DMS153 treated with DMSO at 0.1 percent for 48 hours (cell line): ENCODE data around the gene RBM34.

ENCODE experiments used
- DNase-seq: peaks from one replicate; lab custom pipeline; 2025; ENCODE audit not compliant: unreplicated experiment; lab: John Stamatoyannopoulos, UW

Gene RBM34

DNA sequence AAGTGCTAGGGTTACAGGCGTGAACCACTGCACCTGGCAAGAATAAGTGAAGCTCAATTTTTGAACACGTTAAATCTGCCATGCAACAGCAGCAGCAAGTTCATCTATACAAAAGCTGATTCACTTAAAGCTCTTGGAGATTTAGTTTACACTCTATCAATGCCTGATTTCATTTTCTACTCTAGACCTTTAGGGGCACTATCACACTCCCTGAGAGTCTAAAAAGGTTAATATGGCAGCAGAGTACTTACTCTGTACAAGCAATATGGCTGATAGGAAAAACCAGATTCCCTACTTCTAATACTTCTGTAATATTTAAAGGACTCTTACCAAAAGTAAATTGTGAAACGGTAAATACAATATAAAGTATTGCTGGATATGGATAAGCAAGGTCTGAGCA is 4.8 kb downstream of the RBM34 start:
- DNase-seq: no peak

DNA sequence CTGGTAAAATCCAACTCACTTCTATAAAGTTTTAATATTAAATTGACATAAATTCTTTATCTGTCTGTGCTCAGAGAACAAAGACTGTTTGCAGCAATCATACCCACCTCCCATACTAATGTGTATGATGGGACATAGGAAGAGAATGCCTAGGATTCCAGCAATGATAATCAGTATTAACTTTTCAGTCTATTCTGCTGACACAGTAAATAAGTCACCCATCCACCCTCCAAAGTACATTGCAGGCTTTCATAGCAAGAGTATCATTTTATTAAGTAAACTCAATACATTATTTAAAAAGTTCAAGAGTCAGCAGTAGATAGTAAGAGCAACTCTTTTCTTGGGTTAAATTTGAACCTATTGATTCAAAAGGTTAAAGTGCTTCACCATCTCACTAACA is 8.8 kb downstream of the RBM34 start:
- DNase-seq: no peak

GRCh38 chr1:235151033-235151432 is 10.0 kb downstream of the RBM34 start:
- no peak for DNase-seq

- no peak for DNase-seq
Measured at GRCh38 chr1:235149824-235150223, 11.2 kb downstream of the RBM34 start.

DNA sequence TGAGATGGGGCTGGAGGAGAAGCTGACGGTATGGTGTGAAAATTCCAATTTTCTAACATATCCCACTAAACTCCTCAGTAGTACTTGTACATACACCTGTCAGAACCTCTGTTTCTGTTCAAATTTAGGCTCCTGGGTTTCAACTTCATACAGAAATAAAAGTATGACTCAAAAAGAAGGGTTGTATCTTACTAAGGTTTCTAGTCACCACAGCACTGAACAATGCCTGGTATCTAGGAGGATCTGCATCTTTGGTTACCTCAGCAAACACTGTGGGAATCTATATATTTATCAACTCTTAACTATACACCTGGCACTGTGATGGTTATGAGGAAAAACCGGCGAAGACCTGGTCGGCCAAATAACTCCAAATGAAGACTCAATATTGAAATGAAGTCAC is 13.8 kb downstream of the RBM34 start:
- DNase-seq: no peak

- DNase-seq: no peak
Measured at GRCh38 chr1:235145639-235146038, 15.4 kb downstream of the RBM34 start.

- DNase-seq: no peak
Measured at GRCh38 chr1:235142991-235143390, 18.1 kb downstream of the RBM34 start.

GRCh38 chr1:235139315-235139714 is 21.7 kb downstream of the RBM34 start:
- DNase-seq: no peak

GRCh38 chr1:235138821-235139220 is 22.2 kb downstream of the RBM34 start:
- DNase-seq: no peak

DNA sequence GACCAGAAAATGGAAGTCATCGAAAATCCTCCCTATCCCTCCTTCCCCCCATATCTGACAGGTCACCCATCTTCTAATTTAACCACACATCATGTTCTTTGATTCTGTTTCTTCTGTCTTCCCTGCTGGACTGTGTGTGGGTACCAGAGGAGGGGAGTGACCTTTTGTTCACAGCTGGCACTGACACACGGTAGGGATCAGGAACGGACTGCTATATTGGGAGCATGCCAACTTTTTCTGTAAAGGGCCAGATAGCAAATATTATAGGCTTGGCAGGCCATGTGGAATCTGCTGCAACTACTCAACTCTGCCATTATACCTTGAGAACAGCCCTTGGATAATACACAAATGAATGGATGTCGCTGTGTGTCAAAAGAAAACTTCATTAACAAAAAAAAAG is 24.9 kb downstream of the RBM34 start:
- no peak for DNase-seq

DNA sequence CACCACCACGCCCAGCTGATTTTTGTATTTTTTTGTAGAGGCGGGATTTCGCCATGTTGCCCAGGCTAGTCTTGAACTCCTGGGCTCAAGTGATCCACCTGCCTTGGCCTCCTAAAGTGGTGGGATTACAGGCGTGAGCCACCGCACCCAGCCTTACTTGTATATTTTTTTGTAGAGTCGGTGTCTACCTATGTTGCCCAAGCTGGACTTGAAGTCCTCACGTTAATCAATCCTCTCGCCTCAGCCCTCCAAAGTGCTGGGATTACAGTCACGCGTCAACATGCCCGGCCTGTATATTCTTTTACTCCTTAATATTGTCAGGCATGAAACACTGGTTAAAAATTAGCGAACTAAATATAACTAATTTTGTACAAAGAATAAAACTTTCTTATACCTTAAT is 26.9 kb downstream of the RBM34 start:
- DNase-seq: no peak

GRCh38 chr1:235133086-235133485 is 28.0 kb downstream of the RBM34 start:
- no peak for DNase-seq

- DNase-seq: no peak
Measured at GRCh38 chr1:235131961-235132360, 29.1 kb downstream of the RBM34 start.

- DNase-seq: no peak
Measured at GRCh38 chr1:235130766-235131270, 30.2 kb downstream of the RBM34 start.

DNA sequence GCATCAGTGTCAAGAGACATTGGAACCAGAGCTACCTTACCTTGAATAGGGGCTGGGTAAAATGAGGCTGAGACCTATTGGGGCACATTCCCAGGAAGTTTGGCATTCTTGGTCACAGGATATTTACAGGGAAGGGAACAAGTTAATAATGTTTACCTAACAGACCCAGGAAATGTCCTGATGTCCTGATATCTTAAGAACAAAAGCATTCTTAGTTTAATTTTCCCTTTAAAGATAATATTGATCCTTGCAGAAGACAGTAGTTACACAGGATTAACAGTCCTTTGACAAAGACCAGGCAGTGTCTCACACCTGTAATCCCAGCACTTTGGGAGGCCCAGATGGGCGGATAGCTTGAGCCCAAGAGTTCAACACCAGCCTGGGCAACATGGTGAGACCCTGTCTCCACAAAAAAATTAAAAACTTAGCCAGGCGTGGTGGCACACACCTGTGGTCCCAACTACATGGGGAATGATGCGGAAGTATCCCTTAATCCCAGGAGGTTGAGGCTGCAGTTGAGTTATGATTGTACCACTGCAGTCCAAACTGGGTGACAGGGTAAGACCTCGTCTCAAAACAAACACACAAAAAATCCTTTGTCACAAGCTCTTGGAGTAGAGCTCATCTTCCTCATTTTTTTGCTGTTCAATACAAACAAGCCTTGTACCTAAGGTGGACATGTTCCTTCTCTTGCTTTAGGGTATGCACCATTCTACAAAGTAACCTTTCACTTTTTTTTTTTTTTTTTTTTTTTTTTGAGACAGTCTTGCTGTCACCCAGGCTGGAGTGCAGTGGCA is 31.1 kb downstream of the RBM34 start:
- DNase-seq: no peak

DNA sequence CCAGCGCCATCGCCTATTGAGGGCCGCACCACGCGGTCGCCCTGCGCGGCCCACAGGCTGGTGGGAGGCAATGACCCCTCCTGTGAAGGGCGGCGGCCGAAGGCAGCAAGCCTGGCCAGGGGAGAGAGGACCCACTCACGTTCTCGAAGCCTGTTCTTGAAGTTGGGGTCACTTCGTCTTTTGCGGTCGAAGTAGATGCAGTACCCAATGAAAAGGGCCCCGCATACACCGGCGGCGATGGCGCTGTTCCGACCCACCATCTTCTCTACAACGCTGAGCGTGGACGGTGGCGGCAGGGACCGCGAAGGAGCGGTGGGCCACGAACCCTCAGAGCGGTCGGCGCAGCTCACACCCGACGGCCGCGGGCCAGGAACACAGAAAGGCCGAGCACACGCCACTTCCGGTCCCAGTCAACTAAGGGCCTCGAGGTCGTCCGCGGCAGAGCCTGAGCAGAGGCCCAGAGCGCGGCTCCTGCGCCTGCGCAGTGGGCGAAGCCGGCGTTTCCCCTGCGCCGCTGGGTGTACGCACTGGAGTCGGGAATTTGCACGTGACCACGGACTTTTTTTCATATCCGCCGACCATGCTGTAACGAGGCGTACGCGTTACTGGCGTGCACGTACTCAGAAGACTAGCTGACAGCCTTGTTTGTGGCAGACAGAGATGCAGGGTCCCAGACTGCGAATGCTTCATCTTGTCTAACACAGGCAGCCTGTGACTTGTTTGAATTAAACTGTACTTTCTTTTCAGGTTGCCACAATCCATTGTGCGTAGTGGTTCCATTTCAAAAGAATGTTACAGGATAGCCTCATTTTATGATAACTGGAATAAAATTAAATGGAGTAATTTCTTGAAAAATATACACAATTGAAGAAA is 32.4 kb downstream of the RBM34 start, which contains the start of gene TOMM20:
TSS of gene TOMM20 (minus strand) at position 382 of the 873 bp plus-strand sequence. CDS start at position 260, 122 bp downstream.
- peak; percentile 55 for DNase-seq

DNA sequence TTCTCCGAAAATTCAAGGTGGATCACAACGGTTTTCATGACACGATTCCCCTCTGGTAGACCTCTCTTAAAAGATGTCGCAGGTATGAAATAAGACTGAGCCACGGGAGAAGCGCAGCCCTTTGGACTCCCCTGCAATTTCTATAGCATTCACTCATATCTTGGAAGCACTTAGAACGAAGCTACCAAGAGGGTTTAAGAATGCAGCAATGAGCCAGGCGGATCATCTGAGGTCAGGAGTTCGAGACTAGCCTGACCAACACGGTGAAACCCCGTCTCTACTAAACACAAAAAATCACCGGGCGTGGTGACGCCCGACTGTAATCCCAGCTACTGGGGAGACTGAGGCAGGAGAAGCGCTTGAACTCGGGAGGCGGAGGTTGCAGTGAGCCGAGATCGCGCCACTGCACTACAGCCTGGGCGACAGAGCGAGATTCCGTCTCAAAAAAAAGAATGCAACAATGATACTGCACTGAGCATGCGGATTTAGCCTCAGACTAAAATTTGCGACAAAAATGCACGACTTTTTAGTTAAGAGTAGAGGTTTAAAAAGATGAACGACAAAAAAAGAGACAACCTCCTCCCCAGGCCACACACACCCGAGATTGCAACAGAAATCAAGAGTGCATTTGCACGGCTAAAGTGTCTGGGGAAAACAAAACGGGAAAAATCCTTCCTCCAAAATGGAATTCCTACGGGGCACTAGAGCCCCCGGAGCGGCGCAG is 33.2 kb downstream of the RBM34 start:
- DNase-seq: no peak

DNA sequence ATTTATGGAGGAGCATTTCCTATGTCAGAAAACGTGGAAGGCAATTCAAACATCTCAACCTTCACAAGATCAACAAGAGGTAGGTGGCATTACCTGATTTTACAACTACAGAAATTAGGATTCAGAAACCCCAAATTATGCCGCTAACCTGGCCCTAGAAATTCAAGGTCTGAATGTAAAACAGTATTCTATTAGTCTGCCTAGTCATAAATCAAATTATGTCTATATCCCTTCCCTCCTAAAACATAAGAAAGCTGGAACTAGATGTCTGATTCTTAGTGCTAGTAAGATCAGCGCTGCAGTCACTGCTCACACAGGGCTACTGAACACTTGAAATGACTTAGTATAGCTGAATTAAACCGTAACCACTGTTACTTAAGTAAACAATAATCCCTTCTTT is 33.8 kb downstream of the RBM34 start:
- no peak for DNase-seq

- DNase-seq: no peak
Measured at GRCh38 chr1:235124665-235125064, 36.4 kb downstream of the RBM34 start.

DNA sequence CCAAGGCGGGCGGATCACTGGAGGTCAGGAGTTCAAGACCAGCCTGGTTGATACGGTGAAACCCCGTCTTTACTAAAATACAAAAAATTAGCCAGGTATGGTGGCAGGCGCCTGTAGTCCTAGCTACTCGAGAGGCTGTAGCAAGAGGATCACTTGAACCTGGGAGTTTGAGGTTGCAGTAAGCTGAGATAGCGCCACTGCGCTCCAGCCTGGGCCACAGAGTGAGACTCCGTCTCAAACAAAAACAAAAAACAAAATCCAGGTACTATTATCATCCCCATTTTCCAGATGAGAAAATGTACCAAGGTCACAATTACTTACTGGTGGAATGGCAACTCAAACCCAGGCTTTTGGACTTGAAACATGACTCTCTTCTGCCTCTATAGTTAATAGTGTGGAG is 36.9 kb downstream of the RBM34 start:
- DNase-seq: no peak

GRCh38 chr1:235122348-235122747 is 38.7 kb downstream of the RBM34 start:
- DNase-seq: no peak
